Measurements from ENCODE around the gene LYPLA2. TPM values are rescaled to one million over a fixed set of nuclear protein-coding genes. Genes with fewer than 3 reads are reported as not detected.

The LYPLA2 gene
- total and polyA plus RNA-seq, 2 of the 8 experiments (the other 6 are each of a cell fraction or from before 2014, with no cell fraction given), result 138 to 211 TPM

DNA sequence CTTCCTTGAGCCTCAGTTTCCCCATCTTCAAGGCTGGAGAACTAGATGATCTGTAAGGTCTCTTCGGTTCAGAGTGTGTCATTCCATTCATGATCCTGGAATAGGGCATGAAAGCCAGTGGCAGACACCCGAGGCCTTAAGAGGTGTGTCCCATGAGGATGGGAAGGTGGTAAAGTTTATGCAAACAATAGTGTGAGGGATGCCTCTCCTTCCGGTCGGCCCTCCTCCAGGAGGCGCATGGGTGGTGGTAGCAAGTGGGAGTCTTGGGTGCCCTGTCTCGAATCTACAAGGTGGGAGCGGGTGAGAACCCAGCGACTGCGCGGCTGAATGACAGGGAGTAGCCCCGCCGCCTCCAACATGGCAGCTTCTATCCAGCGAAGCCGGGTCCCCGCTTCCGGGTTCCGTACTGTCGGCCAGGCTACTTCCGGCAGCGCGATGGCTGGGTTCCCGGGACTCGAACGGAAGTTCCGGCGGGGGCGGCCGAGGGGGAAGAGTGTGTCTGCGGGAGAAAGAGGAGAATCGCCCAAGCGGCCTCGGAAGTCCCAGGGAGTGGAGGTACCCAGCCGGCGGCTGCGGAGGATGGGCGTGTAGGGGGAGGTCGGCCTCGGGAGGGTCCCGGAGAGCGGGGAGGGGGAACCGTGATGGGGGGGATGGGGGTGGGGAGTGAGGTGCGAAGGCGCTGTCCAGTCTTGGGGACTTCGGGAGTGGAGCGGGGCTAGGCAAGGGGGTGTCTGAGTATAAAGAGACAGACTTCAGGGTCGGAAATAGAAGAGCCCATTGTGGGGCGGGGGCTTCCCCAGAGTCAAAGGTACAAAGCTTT, at the start of gene LYPLA2 (continued):
- TF ChIP-seq CBX8 (IDR thresholded peaks at IDR 0.05; ENCODE audit: borderline replicate concordance, low read depth, low read length) (no peak), RXRA (IDR thresholded peaks at IDR 0.05; ENCODE audit: insufficient read depth, low read depth, low read length) (no peak), ASH2L (IDR thresholded peaks at IDR 0.05; ENCODE audit: low read length) (peak; percentile 47), SP1 (IDR thresholded peaks at IDR 0.05; ENCODE audit: low read depth, low read length) (no peak), JUND (IDR thresholded peaks at IDR 0.05; ENCODE audit: low read length) (no peak), EGR1 (IDR thresholded peaks at IDR 0.05; ENCODE audit: borderline replicate concordance, low read depth, low read length) (peak; percentile 98), JUN (IDR thresholded peaks at IDR 0.05; ENCODE audit: low read depth, low read length) (no peak), TAF7 (optimal IDR thresholded peaks at IDR 0.05; ENCODE audit: borderline replicate concordance, low read depth, low read length) (peak; percentile 31), MAX (IDR thresholded peaks at IDR 0.05) (no peak)
- TF ChIP-seq, protein P1, sequence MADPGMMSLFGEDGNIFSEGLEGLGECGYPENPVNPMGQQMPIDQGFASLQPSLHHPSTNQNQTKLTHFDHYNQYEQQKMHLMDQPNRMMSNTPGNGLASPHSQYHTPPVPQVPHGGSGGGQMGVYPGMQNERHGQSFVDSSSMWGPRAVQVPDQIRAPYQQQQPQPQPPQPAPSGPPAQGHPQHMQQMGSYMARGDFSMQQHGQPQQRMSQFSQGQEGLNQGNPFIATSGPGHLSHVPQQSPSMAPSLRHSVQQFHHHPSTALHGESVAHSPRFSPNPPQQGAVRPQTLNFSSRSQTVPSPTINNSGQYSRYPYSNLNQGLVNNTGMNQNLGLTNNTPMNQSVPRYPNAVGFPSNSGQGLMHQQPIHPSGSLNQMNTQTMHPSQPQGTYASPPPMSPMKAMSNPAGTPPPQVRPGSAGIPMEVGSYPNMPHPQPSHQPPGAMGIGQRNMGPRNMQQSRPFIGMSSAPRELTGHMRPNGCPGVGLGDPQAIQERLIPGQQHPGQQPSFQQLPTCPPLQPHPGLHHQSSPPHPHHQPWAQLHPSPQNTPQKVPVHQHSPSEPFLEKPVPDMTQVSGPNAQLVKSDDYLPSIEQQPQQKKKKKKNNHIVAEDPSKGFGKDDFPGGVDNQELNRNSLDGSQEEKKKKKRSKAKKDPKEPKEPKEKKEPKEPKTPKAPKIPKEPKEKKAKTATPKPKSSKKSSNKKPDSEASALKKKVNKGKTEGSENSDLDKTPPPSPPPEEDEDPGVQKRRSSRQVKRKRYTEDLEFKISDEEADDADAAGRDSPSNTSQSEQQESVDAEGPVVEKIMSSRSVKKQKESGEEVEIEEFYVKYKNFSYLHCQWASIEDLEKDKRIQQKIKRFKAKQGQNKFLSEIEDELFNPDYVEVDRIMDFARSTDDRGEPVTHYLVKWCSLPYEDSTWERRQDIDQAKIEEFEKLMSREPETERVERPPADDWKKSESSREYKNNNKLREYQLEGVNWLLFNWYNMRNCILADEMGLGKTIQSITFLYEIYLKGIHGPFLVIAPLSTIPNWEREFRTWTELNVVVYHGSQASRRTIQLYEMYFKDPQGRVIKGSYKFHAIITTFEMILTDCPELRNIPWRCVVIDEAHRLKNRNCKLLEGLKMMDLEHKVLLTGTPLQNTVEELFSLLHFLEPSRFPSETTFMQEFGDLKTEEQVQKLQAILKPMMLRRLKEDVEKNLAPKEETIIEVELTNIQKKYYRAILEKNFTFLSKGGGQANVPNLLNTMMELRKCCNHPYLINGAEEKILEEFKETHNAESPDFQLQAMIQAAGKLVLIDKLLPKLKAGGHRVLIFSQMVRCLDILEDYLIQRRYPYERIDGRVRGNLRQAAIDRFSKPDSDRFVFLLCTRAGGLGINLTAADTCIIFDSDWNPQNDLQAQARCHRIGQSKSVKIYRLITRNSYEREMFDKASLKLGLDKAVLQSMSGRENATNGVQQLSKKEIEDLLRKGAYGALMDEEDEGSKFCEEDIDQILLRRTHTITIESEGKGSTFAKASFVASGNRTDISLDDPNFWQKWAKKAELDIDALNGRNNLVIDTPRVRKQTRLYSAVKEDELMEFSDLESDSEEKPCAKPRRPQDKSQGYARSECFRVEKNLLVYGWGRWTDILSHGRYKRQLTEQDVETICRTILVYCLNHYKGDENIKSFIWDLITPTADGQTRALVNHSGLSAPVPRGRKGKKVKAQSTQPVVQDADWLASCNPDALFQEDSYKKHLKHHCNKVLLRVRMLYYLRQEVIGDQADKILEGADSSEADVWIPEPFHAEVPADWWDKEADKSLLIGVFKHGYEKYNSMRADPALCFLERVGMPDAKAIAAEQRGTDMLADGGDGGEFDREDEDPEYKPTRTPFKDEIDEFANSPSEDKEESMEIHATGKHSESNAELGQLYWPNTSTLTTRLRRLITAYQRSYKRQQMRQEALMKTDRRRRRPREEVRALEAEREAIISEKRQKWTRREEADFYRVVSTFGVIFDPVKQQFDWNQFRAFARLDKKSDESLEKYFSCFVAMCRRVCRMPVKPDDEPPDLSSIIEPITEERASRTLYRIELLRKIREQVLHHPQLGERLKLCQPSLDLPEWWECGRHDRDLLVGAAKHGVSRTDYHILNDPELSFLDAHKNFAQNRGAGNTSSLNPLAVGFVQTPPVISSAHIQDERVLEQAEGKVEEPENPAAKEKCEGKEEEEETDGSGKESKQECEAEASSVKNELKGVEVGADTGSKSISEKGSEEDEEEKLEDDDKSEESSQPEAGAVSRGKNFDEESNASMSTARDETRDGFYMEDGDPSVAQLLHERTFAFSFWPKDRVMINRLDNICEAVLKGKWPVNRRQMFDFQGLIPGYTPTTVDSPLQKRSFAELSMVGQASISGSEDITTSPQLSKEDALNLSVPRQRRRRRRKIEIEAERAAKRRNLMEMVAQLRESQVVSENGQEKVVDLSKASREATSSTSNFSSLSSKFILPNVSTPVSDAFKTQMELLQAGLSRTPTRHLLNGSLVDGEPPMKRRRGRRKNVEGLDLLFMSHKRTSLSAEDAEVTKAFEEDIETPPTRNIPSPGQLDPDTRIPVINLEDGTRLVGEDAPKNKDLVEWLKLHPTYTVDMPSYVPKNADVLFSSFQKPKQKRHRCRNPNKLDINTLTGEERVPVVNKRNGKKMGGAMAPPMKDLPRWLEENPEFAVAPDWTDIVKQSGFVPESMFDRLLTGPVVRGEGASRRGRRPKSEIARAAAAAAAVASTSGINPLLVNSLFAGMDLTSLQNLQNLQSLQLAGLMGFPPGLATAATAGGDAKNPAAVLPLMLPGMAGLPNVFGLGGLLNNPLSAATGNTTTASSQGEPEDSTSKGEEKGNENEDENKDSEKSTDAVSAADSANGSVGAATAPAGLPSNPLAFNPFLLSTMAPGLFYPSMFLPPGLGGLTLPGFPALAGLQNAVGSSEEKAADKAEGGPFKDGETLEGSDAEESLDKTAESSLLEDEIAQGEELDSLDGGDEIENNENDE (IDR thresholded peaks at IDR 0.05; ENCODE audit: insufficient replicate concordance, low read length), result no peak

Data from H1 (cell line).